HUDEP-2 (cell line): ENCODE results near the gene ZBTB7C.
A peak's percentile ranks its signal among the peaks of the same experiment; 100 is the strongest.
"Not testable (repeated sequence)": the region's sequence is repeated elsewhere in the genome, so short reads cannot be mapped to it uniquely, and the experiment has no call there.

Experiments
- DNase-seq, 76 experiments: peaks; one replicate each; lab custom pipeline; 2025; ENCODE audit not compliant: unreplicated experiment in 76 of 76; lab: John Stamatoyannopoulos, UW

Gene ZBTB7C

GRCh38 chr18:48408727-48409590 is at the start of gene ZBTB7C:
Gene ZBTB7C, minus strand, starts transcription at chr18:48409383.
- peak in 6 of 76 experiments; percentile 4 to 17 (median 8) for DNase-seq

- DNase-seq = no peak
Observed at GRCh38 chr18:48456838-48457237, 47.7 kb upstream of the ZBTB7C start.

- no peak for DNase-seq
Observed at GRCh38 chr18:48455555-48456478, 46.6 kb upstream of the ZBTB7C start.

- DNase-seq = no peak
Observed at GRCh38 chr18:48454261-48454757, 45.1 kb upstream of the ZBTB7C start.

GRCh38 chr18:48453330-48454066 is 44.3 kb upstream of the ZBTB7C start:
- no peak for DNase-seq

GRCh38 chr18:48452861-48453323 is 43.7 kb upstream of the ZBTB7C start:
- DNase-seq = no peak

- DNase-seq = no peak
Observed at GRCh38 chr18:48450685-48451084, 41.5 kb upstream of the ZBTB7C start.

GRCh38 chr18:48446582-48447225 is 37.5 kb upstream of the ZBTB7C start:
- DNase-seq = peak in 65 of 76 experiments; percentile 1 to 81 (median 44)

- peak in 66 of 76 experiments; percentile 2 to 88 (median 54) for DNase-seq
Observed at GRCh38 chr18:48445540-48445939, 36.4 kb upstream of the ZBTB7C start.

- DNase-seq = no peak
Observed at GRCh38 chr18:48442761-48443160, 33.6 kb upstream of the ZBTB7C start.

- DNase-seq = no peak
Observed at GRCh38 chr18:48441405-48441881, 32.3 kb upstream of the ZBTB7C start.

GRCh38 chr18:48440924-48441323 is 31.7 kb upstream of the ZBTB7C start:
- DNase-seq = no peak

- DNase-seq = no peak
Observed at GRCh38 chr18:48436907-48437306, 27.7 kb upstream of the ZBTB7C start.

GRCh38 chr18:48434382-48434781 is 25.2 kb upstream of the ZBTB7C start:
- DNase-seq = not testable (repeated sequence)

GRCh38 chr18:48433541-48433940 is 24.4 kb upstream of the ZBTB7C start:
- no peak for DNase-seq

- no peak for DNase-seq
Observed at GRCh38 chr18:48430150-48430549, 21.0 kb upstream of the ZBTB7C start.

GRCh38 chr18:48428475-48429177 is 19.4 kb upstream of the ZBTB7C start:
- no peak for DNase-seq

- DNase-seq = no peak
Observed at GRCh38 chr18:48422947-48423378, 13.8 kb upstream of the ZBTB7C start.
